Measurements from ENCODE around the gene ARHGAP18.

Gene ARHGAP18

DNA sequence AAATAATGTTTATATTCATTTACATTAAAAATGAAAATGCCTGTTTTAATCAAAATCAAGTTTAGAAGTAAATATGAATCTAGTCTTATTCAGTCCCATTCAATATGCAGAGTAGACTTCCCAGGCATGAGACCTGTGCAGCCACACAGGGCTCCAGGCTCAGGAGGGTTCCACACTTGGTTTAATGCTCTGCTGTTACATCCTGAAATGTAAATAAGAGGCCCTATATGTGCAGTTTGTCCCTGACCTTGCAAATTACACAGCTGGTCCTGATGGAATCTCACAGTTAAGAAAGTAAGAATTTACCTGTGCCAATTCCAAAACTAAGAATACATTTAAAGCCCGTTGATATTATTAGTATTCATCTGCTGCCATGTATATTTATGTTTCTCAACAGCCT, 79.4 kb downstream of the ARHGAP18 start:
- DNase-seq (ENCODE audit: extremely low read depth, low read depth): no peak
- no peak overlapping the region for H3K4me3 ChIP-seq (replicated peaks; ENCODE audit: low read depth, low read length)
- TF ChIP-seq CTCF (IDR thresholded peaks at IDR 0.05; ENCODE audit: low read depth, low read length, missing control alignments): no peak

DNA sequence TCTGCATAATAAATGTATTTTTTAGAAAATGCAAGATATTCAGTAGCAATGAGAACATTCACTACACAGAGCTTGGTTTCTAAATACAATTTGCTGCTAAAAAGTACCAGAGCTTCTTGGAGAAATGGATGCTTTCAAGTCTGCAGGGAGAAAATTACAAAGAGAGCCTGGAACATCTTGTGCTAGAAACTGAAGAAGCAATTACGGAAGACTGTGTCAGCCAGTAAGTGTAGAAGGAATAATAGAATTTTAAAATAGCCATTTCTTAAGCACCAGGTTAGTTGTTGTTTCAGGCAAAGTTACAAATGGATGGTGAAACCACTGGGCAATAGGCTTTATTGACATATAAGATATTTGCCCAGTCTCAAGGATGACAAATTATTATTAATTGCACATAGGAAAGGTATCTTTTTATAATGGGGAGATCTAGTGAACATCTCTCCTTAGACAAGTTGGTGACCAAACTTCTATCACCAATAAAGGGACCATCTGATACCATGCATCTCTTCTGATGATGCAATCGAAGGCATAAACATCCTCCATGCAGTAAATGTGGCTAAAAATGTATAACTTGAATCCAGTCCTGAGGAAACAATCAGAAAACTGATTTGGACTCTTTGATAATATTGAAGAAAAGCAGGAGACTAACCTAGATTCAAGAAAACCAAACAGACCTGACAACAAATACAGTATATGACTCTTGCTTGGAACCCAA, 81.7 kb downstream of the ARHGAP18 start:
- no peak overlapping the region for H3K4me3 ChIP-seq (replicated peaks; ENCODE audit: low read depth, low read length)
- DNase-seq (ENCODE audit: extremely low read depth, low read depth): no peak
- TF ChIP-seq CTCF (IDR thresholded peaks at IDR 0.05; ENCODE audit: low read depth, low read length, missing control alignments): no peak

DNA sequence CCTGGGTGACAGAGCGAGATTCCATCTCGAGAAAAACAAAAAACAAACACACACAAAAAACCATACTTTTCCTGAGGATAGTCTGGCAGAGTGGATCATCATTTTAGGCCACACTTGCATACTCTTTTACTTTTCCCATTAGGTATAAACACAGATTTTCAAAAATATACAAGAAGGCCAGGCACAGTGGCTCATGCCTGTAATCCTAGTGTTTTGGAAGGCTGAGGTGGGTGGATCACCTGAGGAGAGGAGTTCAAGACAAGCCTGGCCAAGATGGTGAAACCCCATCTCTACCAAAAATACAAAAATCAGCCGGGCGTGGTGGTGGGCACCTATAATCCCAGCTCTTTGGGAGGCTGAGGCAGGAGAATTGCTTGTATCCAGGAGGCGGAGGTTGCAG, 85.5 kb downstream of the ARHGAP18 start:
- TF ChIP-seq CTCF (IDR thresholded peaks at IDR 0.05; ENCODE audit: low read depth, low read length, missing control alignments): no peak
- DNase-seq (ENCODE audit: extremely low read depth, low read depth): no peak
- no peak overlapping the region for H3K4me3 ChIP-seq (replicated peaks; ENCODE audit: low read depth, low read length)

DNA sequence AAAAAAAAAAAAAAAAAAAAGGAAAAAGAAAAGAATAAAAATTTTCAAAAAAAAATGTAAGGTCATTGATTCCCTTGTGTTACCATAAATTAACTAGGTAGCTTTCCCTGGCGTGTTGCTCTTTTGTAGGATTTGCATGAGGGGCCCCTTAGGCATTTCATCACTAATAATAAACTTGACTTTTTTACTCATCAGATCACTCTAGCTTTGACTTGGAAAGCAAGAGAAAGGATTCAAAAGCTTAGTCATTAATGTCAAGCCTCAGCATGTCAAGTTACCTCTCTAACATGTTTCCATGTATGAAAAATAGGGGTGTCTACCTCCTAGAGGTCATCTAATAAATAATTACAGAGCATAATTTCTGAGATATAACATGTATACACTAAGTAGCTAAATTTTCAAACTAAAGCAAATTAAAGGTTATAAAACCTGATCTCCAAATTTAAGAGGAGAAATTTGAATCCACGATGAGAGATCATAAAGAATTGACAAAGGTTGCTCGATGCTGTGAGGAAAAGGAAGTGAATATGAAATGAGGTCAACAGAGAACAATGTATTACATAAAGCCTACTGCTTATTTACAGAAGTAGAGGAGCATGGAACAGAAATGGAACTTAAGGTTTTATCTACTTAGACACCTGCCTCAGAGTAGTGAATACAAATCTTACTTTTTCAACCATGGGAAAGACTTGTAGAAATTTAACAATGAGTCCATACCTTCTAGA, 86.8 kb downstream of the ARHGAP18 start:
- DNase-seq (ENCODE audit: extremely low read depth, low read depth): no peak
- no peak overlapping the region for H3K4me3 ChIP-seq (replicated peaks; ENCODE audit: low read depth, low read length)
- no peak for TF ChIP-seq CTCF (IDR thresholded peaks at IDR 0.05; ENCODE audit: low read depth, low read length, missing control alignments)

GRCh38 chr6:129621252-129621651, 88.7 kb downstream of the ARHGAP18 start:
- DNase-seq (ENCODE audit: extremely low read depth, low read depth): no peak
- peak; percentile 47 for TF ChIP-seq CTCF (IDR thresholded peaks at IDR 0.05; ENCODE audit: low read depth, low read length, missing control alignments)
- H3K4me3 ChIP-seq (replicated peaks; ENCODE audit: low read depth, low read length): no peak overlapping the region

- TF ChIP-seq CTCF (IDR thresholded peaks at IDR 0.05; ENCODE audit: low read depth, low read length, missing control alignments): no peak
- H3K4me3 ChIP-seq (replicated peaks; ENCODE audit: low read depth, low read length): no peak overlapping the region
- DNase-seq (ENCODE audit: extremely low read depth, low read depth): no peak
Observed at GRCh38 chr6:129620234-129620610, 89.8 kb downstream of the ARHGAP18 start.

All from HFF-Myc (cell line).